Thyroid gland (tissue), 4 donors: ENCODE measurements around the gene TCF12.

Experiments
- CTCF ChIP-seq, 6 experiments: fragments of 200-600 bp in 3 of 6; fragments of 450-650 bp in 3 of 6; sonication (generic) in 3 of 6; IDR thresholded peaks; one replicate each; pipeline ENCODE4 v1.5.1; 2016 to 2019; ENCODE audit warnings: antibody characterized with exemption in 6 of 6, mild to moderate bottlenecking in 2 of 6, inconsistent platforms in 1 of 6, moderate library complexity in 1 of 6
- POLR2A ChIP-seq, 2 donors: fragments of 450-650 bp; IDR thresholded peaks; one replicate each; pipeline ENCODE4 v1.6.1; 2017; ENCODE audit warnings: antibody characterized with exemption in 2 of 2, mild to moderate bottlenecking in 2 of 2, moderate library complexity in 1 of 2

GRCh38 chr15:57272771-57273357 lies 354.4 kb downstream of the TCF12 start:
- TF ChIP-seq CTCF (IDR thresholded peaks at IDR 0.05) = no peak
- TF ChIP-seq POLR2A (IDR thresholded peaks at IDR 0.05) = no peak
